ENCODE results near the gene LUZP2. TPM values are rescaled to one million over a fixed set of nuclear protein-coding genes. Genes with fewer than 3 reads are reported as not detected.

The LUZP2 gene
- total and polyA plus RNA-seq, 9 of the 15 experiments (the other 6 are each of a cell fraction or from before 2014, with no cell fraction given): not detected

GRCh38 chr11:24634606-24635160 is 137.8 kb downstream of the LUZP2 start:
- ATAC-seq: no peak
- FAIRE-seq: no peak
- 0% methylated on average over 4 of the region's 4 CpGs for WGBS (ENCODE audit: insufficient coverage, low coverage, missing lambda C conversion rate)
- ChIA-PET POLR2A (interaction anchor here (0.6 kb wide), 1 partner anchor 471 kb away, joined by 4 read pairs; no protein-coding TSS in a partner anchor), CTCF (ENCODE audit: low intra/inter-chr PET ratio) (no interaction called here)
- no peaks in the 10 kb centered on the region for H3K4me1 ChIP-seq (replicated peaks in 1 of 2; ENCODE audit: control insufficient read depth in 2 of 2, insufficient read depth in 2 of 2, low read length in 2 of 2)
- no peaks in the 10 kb centered on the region for H4K20me1 ChIP-seq (replicated peaks; ENCODE audit: control insufficient read depth, insufficient read depth, low read length)
- no peaks in the 10 kb centered on the region for H3K27me3 ChIP-seq (ENCODE audit: control insufficient read depth in 2 of 2, insufficient read depth in 2 of 2, low read length in 2 of 2)
- H3K36me3 ChIP-seq (ENCODE audit: control insufficient read depth, insufficient read depth, low read length): no peaks in the 10 kb centered on the region
- no peaks in the 10 kb centered on the region for H3K79me2 ChIP-seq (ENCODE audit: control insufficient read depth, insufficient read depth, low read length)
- H3K9me3 ChIP-seq (replicated peaks; ENCODE audit: control insufficient read depth, insufficient read depth, low read depth, low read length): no peaks in the 10 kb centered on the region
- intact Hi-C loops (cut with micrococcal nuclease) (no loop called here), in situ Hi-C loops (cut with MboI) (no loop called here)
- H3K4me3 ChIP-seq: no peak overlapping the region
- no peak overlapping the region for H2AFZ ChIP-seq (ENCODE audit: low read depth, low read length)
- H3K9me1 ChIP-seq (ENCODE audit: control insufficient read depth, insufficient read depth, low read length): no peaks in the 10 kb centered on the region
- no peak overlapping the region for H3K4me2 ChIP-seq (ENCODE audit: insufficient read depth, low read length)
- H3K9ac ChIP-seq (ENCODE audit: insufficient read depth in 1 of 2, low read depth in 2 of 2, low read length in 2 of 2): no peak overlapping the region
- BruUV-seq (replicated peaks): no TSS peak
- DNase-seq (ENCODE audit: extremely low read depth in 1 of 4, low spot score in 3 of 4): no peak
- no peak overlapping the region for H3K27ac ChIP-seq (ENCODE audit: extremely low read depth, low read depth, low read length)
- TF ChIP-seq KHSRP (IDR thresholded peaks at IDR 0.05) (no peak), MLX (CRISPR knock-in tag; conservative IDR thresholded peaks at IDR 0.05) (no peak), ZNF224 (CRISPR knock-in tag; IDR thresholded peaks at IDR 0.05) (no peak), NCOA6 (IDR thresholded peaks at IDR 0.05) (no peak), PRPF4 (IDR thresholded peaks at IDR 0.05; ENCODE audit: insufficient read depth, low read depth, low read length, poor library complexity, severe bottlenecking) (no peak), HMGXB4 (CRISPR knock-in tag; IDR thresholded peaks at IDR 0.05) (no peak), PPARD (CRISPR knock-in tag; IDR thresholded peaks at IDR 0.05) (no peak), RB1 (IDR thresholded peaks at IDR 0.05; ENCODE audit: low read depth) (no peak), MED1 (CRISPR knock-in tag; IDR thresholded peaks at IDR 0.05; ENCODE audit: borderline replicate concordance) (no peak), ZNF232 (CRISPR knock-in tag; IDR thresholded peaks at IDR 0.05) (no peak), KLF10 (CRISPR knock-in tag; IDR thresholded peaks at IDR 0.05) (no peak), ZMIZ1 (IDR thresholded peaks at IDR 0.05; ENCODE audit: low read depth in 2 of 2, low read length in 2 of 2) (no peak), ESRRB (CRISPR knock-in tag; IDR thresholded peaks at IDR 0.05; ENCODE audit: borderline replicate concordance) (no peak), ZNF239 (CRISPR knock-in tag; IDR thresholded peaks at IDR 0.05) (no peak), BRD9 (IDR thresholded peaks at IDR 0.05; ENCODE audit: low read depth, partially characterized antibody) (no peak)
